Sigmoid colon (tissue), 7 donors: Measurements from ENCODE around the gene SYTL5. TPM values are rescaled to one million over a fixed set of nuclear protein-coding genes. Genes with fewer than 3 reads are reported as not detected.

Experiments used
- DNase-seq: peaks from one replicate; pipeline ENCODE4 v3.0.0-alpha.2; 2019
- H3K27ac ChIP-seq, 4 donors: fragments of 200-600 bp; sonication (generic); one replicate each; pipeline ENCODE4 v1.5.1; 2016 to 2019; ENCODE audit warnings: mild to moderate bottlenecking in 1 of 4
- H3K27me3 ChIP-seq, 3 donors: fragments of 200-600 bp; sonication (generic); one replicate each; pipeline ENCODE4 v1.5.1; 2019; ENCODE audit warnings: mild to moderate bottlenecking in 1 of 3
- H3K36me3 ChIP-seq, 4 donors: fragments of 200-600 bp; sonication (generic); one replicate each; pipeline ENCODE4 v1.5.1; 2016 to 2019
- H3K4me1 ChIP-seq, 4 donors: fragments of 200-600 bp; sonication (generic); one replicate each; pipeline ENCODE4 v1.5.1; 2017 to 2019
- H3K4me3 ChIP-seq, 4 donors: fragments of 200-600 bp; sonication (generic); one replicate each; pipeline ENCODE4 v1.5.1; 2017 to 2019; ENCODE audit warnings: mild to moderate bottlenecking in 2 of 4, moderate library complexity in 1 of 4
- H3K9me3 ChIP-seq, 4 donors: fragments of 200-600 bp in 3 of 4; sonication (generic) in 3 of 4; one replicate each; pipeline versions ENCODE4 v1.5.1 to v1.6.1; 2013 to 2019
- EP300 ChIP-seq, 4 donors: sonication (generic); formaldehyde crosslinking; IDR thresholded peaks; one replicate each; pipeline ENCODE4 v1.6.1; 2017; ENCODE audit warnings: antibody characterized with exemption in 4 of 4
- POLR2A ChIP-seq, 2 donors: fragments of 450-650 bp; IDR thresholded peaks; one replicate each; pipeline ENCODE4 v1.6.1; 2016; ENCODE audit warnings: antibody characterized with exemption in 2 of 2, mild to moderate bottlenecking in 2 of 2, moderate library complexity in 2 of 2
- POLR2AphosphoS5 ChIP-seq, 4 donors: sonication (generic); formaldehyde crosslinking; IDR thresholded peaks; one replicate each; pipeline ENCODE4 v1.6.1; 2017; ENCODE audit warnings: antibody characterized with exemption in 4 of 4
- WGBS, 2 donors: extraction: QIAGEN DNeasy Blood & Tissue Kit; methylation state at CpG; one replicate each; pipeline ENCODE4 v1.1.7; 2013; 5-methylcytosine and 5-hydroxymethylcytosine counted together
- intact Hi-C: fragments of 100-400 bp; cut with DNase I; formaldehyde crosslinking; loops from one replicate; pipeline ENCODE4 v1.15.1; 2023
- polyA plus RNA-seq, 3 donors: library from polyadenylated mRNA; stranded (reverse); fragments of 200-250 nt; gene quantifications; one replicate each; pipeline ENCODE4 v1.2.3, GENCODE V29; 2013
- total RNA-seq, 4 donors: library from RNA; depleted of rRNA; stranded (reverse); fragments of >200 nt; gene quantifications; one replicate each; pipeline ENCODE4 v1.1.0, GENCODE V29; 2016
- TF ChIP-seq, protein P1 (sequence below), 4 experiments: fragments of 450-650 bp in 3 of 4; fragments of 200-600 bp in 1 of 4; IDR thresholded peaks; one replicate each; pipeline ENCODE4 v1.5.1; 2016 to 2019; ENCODE audit warnings: antibody characterized with exemption in 4 of 4, mild to moderate bottlenecking in 3 of 4, moderate library complexity in 2 of 4
- donor health status: healthy with polysubstance abuse.
- donor health status: Bipolar disorder and iron deficiency.
- donor health status: healthy.

The SYTL5 gene
- total and polyA plus RNA-seq, 7 donors, result under 0.01 to 21.0 (median 1.9) TPM; not detected in 1

DNA sequence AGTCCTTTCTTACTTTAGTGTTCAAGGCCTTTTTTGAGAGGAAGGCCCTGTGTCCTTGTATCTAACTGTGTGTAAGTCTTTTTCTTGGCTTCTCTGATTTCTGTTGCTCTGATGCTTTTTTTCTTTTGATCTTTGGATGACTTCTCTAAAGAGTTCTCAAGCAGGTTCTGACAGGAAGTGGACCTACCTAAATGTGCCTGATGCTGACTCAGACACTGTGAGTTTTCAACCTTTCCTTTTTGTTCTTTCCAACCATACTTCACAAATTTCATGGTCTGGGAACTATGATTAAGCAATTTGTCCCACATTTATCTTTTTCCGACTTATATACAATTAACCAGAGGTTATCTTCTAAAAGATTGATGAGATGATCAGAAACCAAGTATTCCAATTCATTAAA is 96.5 kb downstream of the SYTL5 start:
- H3K4me1 ChIP-seq, result no peaks in the 10 kb centered on the region
- TF ChIP-seq POLR2AphosphoS5 (IDR thresholded peaks at IDR 0.05), result no peak
- no peak for TF ChIP-seq EP300 (IDR thresholded peaks at IDR 0.05)
- TF ChIP-seq POLR2A (IDR thresholded peaks at IDR 0.05), result no peak
- TF ChIP-seq, protein P1, sequence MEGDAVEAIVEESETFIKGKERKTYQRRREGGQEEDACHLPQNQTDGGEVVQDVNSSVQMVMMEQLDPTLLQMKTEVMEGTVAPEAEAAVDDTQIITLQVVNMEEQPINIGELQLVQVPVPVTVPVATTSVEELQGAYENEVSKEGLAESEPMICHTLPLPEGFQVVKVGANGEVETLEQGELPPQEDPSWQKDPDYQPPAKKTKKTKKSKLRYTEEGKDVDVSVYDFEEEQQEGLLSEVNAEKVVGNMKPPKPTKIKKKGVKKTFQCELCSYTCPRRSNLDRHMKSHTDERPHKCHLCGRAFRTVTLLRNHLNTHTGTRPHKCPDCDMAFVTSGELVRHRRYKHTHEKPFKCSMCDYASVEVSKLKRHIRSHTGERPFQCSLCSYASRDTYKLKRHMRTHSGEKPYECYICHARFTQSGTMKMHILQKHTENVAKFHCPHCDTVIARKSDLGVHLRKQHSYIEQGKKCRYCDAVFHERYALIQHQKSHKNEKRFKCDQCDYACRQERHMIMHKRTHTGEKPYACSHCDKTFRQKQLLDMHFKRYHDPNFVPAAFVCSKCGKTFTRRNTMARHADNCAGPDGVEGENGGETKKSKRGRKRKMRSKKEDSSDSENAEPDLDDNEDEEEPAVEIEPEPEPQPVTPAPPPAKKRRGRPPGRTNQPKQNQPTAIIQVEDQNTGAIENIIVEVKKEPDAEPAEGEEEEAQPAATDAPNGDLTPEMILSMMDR (IDR thresholded peaks at IDR 0.05), result no peak

DNA sequence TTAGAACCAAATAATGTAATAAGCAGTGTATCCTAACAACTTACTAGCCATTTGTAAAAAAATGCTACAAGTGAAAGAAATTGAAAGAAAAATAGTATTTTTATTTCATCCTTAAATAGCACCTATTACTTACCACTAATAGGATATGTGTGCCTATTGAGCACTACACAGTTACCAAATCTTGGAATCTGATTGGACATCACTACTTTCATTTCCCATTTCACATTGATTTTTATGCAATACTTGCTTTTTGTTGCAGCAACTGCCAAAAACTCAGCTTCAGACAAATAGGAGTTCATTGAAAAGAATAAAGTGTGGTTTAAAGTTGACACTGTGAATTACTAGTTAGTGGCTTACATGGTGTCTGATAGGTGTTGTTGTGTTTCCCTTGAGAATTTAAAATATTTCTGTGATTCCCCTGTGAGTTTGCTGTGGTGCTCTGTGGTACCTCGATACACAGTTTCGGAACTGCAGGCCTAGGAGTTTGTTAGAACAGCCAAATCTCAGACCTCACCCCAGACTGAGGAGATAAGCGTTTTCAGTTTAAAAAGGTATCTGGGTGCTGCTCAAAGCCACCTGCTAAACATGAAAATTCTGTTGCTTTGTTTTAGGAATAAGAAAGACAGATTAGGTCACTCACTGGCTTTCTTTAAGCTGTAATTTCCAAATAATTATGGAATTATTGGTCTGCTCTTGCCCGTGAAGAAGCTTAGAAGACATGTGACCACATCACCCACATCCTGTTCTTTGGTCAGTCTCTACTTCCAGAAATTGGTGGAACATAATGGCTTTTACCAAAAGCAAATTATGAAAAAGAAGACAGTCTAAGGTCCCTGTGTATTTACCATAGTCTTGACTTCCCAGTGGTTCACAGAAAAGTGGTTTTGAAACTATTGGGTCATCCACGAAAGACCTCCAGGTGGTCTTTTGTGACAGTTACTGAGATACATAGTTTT is 97.8 kb downstream of the SYTL5 start:
- Histone ChIP-seq H3K27ac (no peak overlapping the region), H3K27me3 (no peaks in the 10 kb centered on the region), H3K9me3 (no peaks in the 10 kb centered on the region), H3K4me1 (no peaks in the 10 kb centered on the region), H3K36me3 (no peaks in the 10 kb centered on the region), H3K4me3 (no peak overlapping the region)
- TF ChIP-seq EP300 (IDR thresholded peaks at IDR 0.05), result no peak
- no peak for TF ChIP-seq POLR2AphosphoS5 (IDR thresholded peaks at IDR 0.05)
- TF ChIP-seq, protein P1 (IDR thresholded peaks at IDR 0.05), result no peak
- no peak for DNase-seq
- 73 to 89% methylated on average over 5 of the region's 5 CpGs for WGBS, 2 donors
- intact Hi-C loops, result no loop called here

More for the DNA sequence above, 96.5 kb downstream of the SYTL5 start:
- intact Hi-C loops, result no loop called here
- Histone ChIP-seq H3K9me3 (no peaks in the 10 kb centered on the region), H3K27ac (no peak overlapping the region), H3K27me3 (no peaks in the 10 kb centered on the region), H3K36me3 (no peaks in the 10 kb centered on the region), H3K4me3 (no peak overlapping the region)
- no peak for DNase-seq
- WGBS, 2 donors, result 98 to 100% methylated on average over 1 of the region's 1 CpG

DNA sequence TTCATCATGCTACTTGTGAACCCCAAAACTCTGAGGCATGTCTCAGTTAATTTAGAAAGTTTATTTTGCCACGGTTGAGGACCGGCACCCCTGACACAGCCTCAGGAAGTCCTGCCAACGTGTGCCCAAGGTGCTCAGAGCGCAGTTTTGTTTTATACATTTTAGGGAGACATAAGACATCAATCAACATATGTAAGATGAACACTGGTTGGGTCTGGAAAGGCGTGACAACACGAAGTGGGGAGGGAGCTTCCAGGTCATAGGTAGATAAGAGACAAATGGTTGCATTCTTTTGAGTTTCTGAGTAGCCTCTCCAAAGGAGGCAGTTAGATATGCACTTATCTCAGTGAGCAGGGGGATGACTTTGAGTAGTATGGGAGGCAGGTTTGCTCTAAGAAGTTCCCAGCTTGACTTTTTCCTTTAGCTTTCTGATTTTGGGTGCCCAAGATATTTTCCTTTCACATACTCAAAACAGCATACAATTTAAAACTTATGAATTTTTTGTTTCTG is 98.9 kb downstream of the SYTL5 start:
- Histone ChIP-seq H3K27ac (no peak overlapping the region), H3K9me3 (no peaks in the 10 kb centered on the region), H3K27me3 (no peaks in the 10 kb centered on the region), H3K36me3 (no peaks in the 10 kb centered on the region), H3K4me1 (no peaks in the 10 kb centered on the region), H3K4me3 (no peak overlapping the region)
- 90 to 96% methylated on average over 6 of the region's 6 CpGs for WGBS, 2 donors
- TF ChIP-seq, protein P1 (IDR thresholded peaks at IDR 0.05), result no peak
- TF ChIP-seq POLR2A (IDR thresholded peaks at IDR 0.05), result no peak
- no peak for TF ChIP-seq POLR2AphosphoS5 (IDR thresholded peaks at IDR 0.05)
- TF ChIP-seq EP300 (IDR thresholded peaks at IDR 0.05), result no peak
- DNase-seq, result no peak
- intact Hi-C loops, result no loop called here

DNA sequence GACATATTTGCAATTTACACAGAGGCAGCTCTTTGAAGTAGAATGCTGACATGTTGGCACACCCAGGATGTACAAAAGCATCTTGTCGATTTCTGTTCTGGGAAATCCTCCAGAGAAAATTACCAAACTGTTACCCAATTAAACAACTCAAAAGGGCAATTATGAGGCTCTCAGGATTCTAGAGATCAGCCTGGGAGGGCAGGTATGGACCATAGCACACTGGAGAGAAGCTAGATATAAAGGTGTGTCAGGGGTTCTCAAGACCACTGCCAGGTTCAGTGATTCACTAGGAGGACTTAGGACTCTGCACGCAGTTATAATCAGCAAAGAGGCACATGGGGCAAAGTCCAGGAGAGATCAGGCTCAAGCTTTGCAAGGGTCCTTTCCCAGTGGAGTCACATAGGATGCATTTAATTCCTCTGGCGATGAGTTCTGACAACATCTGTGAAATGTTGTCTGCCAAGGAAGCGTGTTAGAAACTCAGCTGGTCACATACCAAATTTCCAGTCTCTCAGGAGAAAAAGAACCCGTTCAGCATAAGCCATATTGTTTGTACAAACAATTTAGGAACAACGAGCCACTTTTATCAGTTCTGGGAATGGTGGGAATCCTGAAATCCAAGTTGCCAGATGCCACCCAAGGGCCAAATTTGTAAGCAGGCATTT is 100.8 kb downstream of the SYTL5 start:
- Histone ChIP-seq H3K9me3 (no peaks in the 10 kb centered on the region), H3K27ac (no peak overlapping the region), H3K4me3 (no peak overlapping the region), H3K27me3 (no peaks in the 10 kb centered on the region), H3K36me3 (no peaks in the 10 kb centered on the region), H3K4me1 (no peaks in the 10 kb centered on the region)
- no peak for DNase-seq
- TF ChIP-seq, protein P1 (IDR thresholded peaks at IDR 0.05), result no peak
- no peak for TF ChIP-seq EP300 (IDR thresholded peaks at IDR 0.05)
- TF ChIP-seq POLR2A (IDR thresholded peaks at IDR 0.05), result no peak
- no peak for TF ChIP-seq POLR2AphosphoS5 (IDR thresholded peaks at IDR 0.05)
- intact Hi-C loops, result no loop called here
- 42 to 65% methylated on average over 6 of the region's 6 CpGs for WGBS, 2 donors
